GM21381 (cell line): ENCODE results near the gene ATF4.

Source experiments
- ATAC-seq: cut with Tn5 transposase; IDR thresholded peaks from one replicate; pipeline ENCODE4 v1.9.1; 2021; ENCODE audit warnings: mild to moderate bottlenecking, moderate library complexity; ENCODE audit not compliant: unreplicated experiment

Gene ATF4

DNA sequence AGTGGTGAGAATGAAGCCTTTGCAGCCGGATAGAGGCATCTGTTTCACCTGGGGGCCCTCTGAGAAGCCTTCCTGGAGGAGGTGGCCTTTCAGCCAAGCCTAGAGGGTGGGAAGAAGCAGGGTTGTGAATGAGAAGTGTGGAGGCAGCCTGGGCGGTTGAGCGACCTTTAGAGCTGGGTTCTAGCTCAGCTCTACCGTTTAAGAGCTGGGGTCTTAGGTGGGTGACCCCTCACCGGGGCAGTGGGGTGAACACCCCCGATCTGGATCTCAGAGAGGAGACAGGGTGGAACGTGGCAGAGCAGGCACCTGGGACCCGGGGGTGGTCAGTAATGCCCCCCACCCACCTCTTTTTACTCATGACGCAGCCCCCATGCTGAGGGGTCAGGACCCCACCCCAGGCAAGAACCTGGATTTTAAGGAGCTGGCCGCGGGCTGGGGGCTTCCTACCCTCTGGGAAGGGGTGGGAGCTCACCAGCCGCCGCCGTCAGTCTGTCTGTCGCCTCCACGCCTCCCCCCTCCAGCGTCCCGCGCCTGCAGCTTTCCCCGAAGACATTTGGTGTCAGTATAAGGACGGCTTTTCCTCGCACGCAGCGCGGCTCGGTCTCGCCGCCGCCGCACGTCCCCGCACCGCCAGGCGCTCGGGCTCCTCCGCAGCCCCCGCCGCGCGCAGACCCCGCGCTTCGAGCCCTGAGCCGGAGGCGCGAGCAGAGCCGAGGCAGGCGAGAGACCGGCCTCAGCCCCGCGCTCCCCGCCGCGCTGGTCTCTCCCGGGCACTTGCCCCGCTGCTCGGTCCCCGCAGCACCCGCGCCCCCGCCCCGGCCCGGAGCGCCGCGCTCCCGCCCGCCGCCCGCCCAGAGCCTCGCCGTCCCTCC, 36.8 kb downstream of the ATF4 start:
- ATAC-seq = no peak

DNA sequence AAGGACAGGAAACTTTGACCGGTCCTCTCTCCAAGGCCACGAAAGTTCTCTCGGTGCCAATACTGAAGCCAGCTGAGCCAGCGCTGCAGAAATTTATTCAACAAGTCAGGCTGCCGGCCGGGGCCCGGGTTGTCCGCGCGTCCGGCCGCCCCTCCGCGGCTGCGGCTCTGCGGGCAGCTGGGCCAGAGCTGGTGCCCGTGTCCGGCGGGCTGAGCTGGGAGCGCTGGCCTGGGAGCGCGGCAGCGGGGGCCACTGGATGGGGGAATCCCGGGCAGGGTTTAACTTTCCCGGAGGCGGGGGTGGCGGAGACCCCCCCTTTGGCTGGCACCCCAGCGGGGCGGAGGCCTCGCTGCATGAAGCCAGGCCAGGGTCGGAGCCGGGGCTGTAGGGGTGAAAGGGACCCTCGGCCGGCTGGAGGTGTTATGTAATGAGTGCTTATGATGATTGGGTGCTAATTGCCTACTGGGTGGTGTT, 37.9 kb downstream of the ATF4 start:
- no peak for ATAC-seq

DNA sequence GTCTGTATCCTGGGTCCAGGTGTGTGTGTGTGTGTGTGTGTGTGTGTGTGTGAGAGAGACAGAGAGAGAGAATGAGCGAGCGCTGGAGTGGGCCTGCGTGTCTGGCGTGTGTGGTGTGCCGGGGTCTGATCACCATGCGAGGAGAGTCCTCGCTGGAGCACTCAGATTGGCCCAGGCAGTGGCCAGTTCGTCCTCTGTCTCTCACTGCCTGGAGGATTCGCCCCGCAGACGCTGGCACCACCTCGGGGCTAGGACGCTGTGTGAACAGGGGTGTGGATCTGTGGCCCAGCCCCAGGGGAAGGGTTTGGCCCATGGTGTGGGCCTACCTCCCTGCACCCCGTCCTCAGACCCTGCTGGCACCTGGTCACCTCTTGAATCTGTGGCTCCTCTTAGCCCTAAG, 38.6 kb downstream of the ATF4 start:
- no peak for ATAC-seq

DNA sequence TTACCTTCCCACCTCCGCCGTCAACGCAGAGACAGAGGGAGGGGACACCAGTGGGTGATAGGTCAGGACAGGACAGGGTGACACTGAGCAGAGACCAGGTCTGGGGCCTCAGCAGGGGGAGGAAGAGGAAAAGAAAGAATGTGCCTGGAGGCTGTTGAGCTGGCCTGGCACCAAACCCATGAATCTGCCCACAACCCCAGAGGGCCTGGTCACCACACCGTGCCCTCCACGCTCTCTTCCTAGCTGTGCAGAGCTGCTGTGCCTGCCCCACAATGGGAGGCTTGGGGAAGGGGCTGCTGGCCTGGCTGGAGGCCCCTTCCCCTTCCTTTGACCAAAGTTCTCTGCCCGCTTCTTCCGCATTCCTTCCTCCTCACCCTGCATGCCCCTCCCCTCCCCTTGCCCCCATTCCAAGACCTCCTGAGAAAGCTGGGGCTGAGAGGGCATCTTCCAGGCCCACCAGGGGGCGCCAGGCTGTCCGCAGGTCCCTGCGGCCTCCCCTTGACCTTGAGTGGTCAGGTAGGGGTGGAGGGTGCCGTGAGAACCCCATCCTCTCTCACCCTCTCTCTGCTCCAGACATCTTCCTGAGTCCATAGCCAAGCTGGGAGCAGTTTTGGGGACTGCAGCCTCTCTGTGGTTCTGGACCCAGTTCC, 39.2 kb downstream of the ATF4 start:
- no peak for ATAC-seq

DNA sequence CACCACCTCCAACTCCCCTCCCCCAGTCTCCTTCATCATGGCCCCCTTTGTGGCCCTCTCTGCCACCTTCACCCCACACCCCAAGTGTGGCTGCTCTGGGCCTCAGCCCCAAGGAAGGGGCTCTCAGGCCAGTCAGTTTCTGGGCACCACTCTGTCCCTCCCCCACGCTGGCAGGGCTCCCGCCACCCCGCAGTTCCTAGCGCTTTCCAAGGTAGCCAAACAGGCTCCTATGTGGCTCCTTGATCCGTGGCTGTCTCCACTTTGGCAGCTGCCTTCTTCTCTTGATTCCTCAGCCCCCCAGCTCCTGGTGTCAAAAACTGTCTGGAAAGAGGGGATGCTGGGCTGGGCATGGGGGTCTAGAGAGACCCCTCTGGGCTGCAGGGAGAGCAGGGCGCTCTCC, 39.8 kb downstream of the ATF4 start:
- ATAC-seq = no peak

DNA sequence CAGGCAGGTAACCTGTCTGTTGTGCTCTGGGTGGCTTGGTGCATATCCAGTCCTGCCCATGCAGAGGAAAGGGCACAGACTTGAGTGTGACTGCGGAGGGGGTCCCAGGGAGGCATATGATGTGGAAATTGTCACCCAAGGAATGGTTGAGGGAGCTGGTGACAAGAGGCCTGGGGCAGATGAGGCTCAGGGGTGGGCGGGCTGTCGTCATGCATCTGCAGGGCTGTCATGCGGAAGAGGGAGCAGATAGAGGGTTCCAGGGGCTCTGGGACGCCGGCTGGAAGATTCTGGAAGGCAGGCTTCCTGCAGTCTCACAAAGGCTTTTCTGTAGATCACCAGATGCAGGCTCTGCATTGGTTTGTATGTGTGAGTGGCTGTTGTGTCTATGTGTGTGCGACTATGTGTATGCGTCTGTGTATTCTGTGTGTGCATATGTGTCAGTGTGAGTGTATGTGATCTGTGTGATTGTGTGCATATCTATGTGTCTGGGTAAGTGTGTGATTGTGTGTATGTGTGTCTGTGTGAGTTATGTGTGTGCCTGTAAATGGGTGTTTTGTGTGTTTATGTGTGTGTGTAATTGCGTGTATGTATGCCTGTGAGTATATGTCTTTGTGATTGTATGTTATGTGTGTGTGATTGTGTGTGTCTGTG, 42.6 kb downstream of the ATF4 start:
- ATAC-seq = no peak

DNA sequence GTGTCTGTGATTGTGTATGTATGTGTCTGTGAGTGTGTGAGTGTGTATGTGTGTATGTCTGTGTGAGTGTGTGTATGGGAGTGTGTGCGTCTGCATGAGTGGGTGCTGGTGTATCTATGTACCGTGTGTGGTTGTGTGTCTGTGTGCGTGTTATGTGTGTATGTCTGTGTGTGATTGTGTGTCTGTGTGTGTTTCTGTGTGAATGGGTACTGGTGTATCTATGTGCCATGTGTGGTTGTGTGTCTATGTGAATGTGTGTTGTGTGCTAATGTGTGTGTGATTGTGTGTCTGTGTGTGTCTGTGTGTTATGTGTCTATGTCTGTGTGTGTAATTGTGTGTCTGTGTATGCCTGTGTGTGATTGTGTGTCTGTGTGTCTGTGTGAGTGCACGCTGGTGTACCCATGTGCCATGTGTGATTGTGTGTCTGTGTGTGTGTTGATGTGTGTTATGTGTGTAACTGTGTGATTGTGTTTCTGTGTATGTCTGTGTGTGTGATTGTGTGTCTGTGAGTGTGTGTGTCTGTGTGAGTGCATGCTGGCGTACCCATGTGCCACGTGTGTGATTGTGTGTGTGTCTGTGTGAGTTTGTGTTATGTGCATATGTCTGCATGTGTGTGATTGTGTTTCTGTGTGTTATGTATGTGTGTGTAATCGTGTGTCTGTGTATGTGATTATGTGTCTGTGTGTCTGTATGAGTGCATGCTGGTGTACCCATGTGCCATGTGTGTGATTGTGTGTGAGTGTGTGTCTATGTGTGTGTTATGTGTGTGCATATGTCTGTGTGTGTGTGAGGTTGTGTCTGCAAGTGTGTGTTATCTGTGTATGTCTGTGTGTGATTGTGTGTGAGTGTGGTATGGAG, 43.4 kb downstream of the ATF4 start:
- no peak for ATAC-seq

DNA sequence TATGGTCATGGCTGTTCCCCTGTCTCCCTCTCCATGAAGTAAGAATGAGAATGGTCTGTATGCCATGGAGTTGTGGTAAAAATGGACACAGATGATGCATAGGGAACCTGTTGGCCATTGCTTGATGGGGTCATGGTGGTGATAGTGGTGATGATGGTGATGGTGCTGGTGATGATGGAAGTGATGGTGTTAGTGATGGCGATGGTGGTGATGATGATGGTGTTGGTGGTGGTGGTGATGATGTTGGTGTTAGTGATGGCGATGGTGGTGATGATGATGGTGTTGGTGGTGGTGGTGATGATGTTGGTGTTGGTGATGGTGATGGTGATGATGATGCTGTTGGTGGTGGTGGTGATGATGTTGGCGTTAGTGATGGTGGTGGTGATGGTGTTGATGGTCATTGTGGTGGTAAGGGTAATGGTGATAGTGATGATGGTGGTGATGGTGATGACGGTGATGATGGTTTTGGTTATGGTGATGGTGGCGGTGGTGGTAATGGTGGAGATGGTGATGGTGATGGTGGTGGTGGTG, 45.1 kb downstream of the ATF4 start:
- no peak for ATAC-seq

DNA sequence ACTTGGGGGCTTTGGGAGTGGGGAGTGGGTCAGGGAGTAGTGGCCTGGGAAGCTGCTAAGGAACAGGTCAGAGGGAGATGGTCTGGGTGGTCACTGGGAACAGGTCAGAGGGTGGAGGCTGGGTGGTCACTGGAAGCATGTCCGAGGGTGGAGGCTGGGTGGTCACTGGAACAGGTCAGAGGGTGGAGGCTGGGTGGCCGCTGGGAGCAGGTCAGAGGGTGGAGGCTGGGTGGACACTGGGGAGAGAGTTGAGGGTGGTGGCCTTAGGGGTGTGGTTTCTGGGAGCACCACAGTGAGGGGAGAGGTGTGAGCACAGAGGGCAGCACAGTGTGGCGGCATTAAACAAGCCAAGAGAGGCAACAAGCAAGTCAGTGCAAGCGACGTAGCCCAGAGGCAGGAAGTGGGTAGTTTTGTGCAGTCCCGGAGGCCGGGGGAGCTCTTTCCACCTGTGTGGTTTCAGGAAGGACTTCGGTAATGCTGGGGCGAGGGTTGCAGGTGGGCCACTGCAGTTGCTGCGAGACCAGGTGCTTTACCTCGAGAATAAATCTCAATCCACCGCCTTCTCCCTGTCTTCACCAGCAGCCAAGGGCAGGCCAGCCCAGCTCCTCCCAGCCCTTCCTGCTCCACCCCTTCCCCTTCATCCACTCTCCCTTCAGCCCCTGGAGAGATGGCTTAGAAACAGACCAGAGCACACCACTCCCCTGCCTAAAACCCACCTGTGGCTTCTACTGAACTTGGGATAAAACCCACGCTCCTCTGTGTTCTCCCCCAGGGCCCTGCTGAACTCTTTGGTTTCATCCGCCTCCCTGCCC, 47.0 kb downstream of the ATF4 start:
- no peak for ATAC-seq

DNA sequence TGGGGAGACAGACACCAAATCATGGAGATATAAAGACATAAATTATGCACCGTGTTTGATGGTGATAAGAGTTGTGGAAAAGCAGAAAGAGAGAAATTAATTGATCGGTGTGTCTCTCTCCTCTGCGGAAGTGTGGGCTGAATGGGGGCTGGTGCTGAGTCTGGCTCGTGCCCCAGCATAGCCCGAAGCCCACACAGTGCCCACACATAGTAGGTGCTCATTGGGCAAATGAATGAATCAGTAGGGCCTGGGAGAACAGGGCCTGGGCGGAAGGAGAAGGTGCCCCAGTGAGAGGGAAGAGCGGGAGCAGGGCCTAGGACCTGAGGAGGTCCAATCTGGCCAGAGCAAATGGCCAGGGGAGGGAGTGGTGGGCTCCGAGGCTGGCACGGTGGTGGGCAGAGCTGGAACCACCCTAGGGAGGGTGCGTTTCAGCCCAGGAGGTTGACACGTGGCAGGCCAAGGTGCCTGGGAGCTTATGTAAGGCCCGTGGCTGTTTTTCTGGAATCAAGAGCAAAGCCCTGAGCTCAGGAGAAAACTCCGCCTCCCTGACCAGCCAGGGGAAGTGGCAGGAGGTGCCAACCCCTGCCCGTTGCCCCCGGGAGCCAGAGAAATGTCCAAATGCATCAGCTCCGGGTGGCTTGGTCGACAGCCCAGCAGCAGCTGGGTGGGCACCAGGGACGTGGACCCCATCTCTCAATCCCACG, 48.1 kb downstream of the ATF4 start:
- no peak for ATAC-seq

DNA sequence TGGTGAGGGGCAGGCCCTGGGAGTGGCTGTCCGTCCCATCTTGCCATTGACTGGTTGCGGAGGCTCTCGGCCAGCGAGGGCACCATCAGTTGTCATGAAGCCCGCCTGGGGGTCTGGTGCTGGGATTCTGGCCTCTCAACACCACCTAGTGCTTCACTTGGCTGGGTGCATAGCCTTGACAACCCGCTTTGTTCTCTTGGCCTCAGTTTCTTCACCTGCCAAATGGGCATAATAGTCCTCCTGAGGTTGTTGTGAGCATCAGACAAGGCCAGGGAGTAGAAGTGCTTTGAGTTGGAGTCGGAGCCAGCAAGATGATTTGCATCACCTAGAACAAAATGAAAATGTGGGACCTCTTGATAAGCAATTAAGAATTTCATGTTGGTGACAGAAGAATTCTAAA, 48.7 kb downstream of the ATF4 start:
- ATAC-seq = no peak

DNA sequence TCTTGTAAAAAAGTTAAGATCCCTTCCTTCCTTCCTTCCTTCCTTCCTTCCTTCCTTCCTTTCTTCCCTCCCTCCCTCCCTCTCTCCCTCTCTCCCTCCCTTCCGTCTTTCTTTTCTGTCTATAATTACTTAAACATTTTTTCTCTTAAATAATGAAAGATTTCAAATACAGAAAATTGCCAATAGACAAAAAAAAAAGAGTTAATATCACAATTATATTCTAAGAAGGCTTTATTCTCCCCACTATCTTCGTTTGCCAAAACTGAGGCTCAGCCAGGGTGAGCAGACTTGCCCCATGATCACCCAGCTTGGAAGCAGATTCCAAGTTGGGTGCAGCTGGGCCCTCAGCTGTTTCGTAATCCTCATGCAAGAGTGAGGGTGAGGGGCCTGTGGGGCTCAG, 49.9 kb downstream of the ATF4 start:
- ATAC-seq = no peak

DNA sequence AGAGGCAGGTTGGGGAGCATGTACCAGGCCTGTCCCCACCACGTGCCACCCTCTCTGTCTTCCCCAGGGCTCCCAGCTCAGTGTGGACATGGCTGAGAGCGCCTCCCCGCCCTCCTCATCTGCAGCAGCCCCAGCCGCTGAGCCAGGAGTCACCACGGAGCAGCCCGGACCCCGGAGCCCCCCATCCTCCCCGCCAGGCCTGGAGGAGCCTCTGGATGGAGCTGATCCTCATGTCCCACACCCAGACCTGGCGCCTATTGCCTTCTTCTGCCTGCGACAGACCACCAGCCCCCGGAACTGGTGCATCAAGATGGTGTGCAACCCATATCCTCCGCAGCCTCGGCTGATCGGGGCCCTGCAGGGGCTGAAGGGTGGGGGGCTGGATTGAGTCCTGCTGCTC, 50.3 kb downstream of the ATF4 start, which contains the start of gene CACNA1I:
Gene CACNA1I (plus strand): TSS at position 89 of the 400 bp plus-strand sequence. CDS start 0 bp downstream, at position 89.
- no peak for ATAC-seq

DNA sequence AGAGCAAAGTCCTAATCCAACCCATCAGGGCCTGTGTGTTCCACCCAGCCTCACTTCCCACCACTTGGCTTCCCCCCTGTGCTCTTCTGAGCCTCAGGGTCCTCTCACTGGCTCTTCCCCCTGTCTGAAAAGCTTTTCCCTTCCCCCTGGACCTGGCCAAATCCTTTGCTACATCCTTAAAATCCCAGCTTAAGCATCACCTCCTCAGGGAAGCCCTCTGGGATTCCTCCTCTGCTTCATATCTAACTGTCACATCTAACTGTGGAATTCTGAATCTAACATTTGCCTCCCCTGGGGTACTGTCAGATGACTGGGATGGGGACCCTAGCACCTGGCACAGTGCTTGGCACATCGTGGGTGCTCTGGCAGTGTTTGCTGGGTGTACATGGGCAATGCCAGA, 51.2 kb downstream of the ATF4 start:
- no peak for ATAC-seq
